H1 (cell line): ENCODE data around the gene PRR3.

Source experiments
- CTCF ChIP-seq, 3 experiments: IDR thresholded peaks; 1 replicate in 2 of 3; 2 replicates in 1 of 3; pipeline versions ENCODE4 v1.5.1 to v1.6.1; 2011; ENCODE audit warnings: low read length in 3 of 3, mild to moderate bottlenecking in 3 of 3, inconsistent platforms in 2 of 3, low read depth in 1 of 3, moderate library complexity in 1 of 3; ENCODE audit not compliant: insufficient read depth in 1 of 3; ENCODE audit errors: control extremely low read depth in 1 of 3
- PHF8 ChIP-seq: fragments of 200-600 bp; sonication (generic); conservative IDR thresholded peaks from 2 replicates; pipeline ENCODE4 v1.7.1; 2012; ENCODE audit warnings: low read depth, mild to moderate bottlenecking, inconsistent platforms, low read length, moderate library complexity
- POLR2AphosphoS5 ChIP-seq: IDR thresholded peaks from 2 replicates; pipeline ENCODE4 v1.6.1; 2011; ENCODE audit warnings: low read depth, low read length

GRCh38 chr6:30555816-30556065, 1.4 kb upstream of the PRR3 start:
- TF ChIP-seq POLR2AphosphoS5 (no peak), PHF8 (no peak; the same call in 1 of the 2 replicates), CTCF (IDR thresholded peaks at IDR 0.05; ENCODE audit: control extremely low read depth in 1 of 3, insufficient read depth in 1 of 3, low read depth in 1 of 3, low read length in 3 of 3) (no peak)
